ENCODE measurements around the gene RFC5. TPM values are rescaled to one million over a fixed set of nuclear protein-coding genes. Genes with fewer than 3 reads are reported as not detected.

RFC5 gene
- total RNA-seq, 6 donors from 2014 or later: 5.0 to 10.5 (median 7.1) TPM

- Histone ChIP-seq H3K27me3 (no peaks in the 10 kb centered on the region), H3K4me1 (no peaks in the 10 kb centered on the region), H3K36me3 (peaks cover 16 to 90% (median 55%) of the 10 kb centered on the region in 4 donors), H3K4me3 (no peak overlapping the region), H3K9me3 (no peaks in the 10 kb centered on the region), H3K27ac (no peak overlapping the region)
- DNase-seq (no peak), ATAC-seq (ENCODE audit: low FRiP score in 2 of 2) (no peak)
- TF ChIP-seq, protein P1, sequence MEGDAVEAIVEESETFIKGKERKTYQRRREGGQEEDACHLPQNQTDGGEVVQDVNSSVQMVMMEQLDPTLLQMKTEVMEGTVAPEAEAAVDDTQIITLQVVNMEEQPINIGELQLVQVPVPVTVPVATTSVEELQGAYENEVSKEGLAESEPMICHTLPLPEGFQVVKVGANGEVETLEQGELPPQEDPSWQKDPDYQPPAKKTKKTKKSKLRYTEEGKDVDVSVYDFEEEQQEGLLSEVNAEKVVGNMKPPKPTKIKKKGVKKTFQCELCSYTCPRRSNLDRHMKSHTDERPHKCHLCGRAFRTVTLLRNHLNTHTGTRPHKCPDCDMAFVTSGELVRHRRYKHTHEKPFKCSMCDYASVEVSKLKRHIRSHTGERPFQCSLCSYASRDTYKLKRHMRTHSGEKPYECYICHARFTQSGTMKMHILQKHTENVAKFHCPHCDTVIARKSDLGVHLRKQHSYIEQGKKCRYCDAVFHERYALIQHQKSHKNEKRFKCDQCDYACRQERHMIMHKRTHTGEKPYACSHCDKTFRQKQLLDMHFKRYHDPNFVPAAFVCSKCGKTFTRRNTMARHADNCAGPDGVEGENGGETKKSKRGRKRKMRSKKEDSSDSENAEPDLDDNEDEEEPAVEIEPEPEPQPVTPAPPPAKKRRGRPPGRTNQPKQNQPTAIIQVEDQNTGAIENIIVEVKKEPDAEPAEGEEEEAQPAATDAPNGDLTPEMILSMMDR (IDR thresholded peaks at IDR 0.05): no peak
- no peak for TF ChIP-seq POLR2AphosphoS5 (IDR thresholded peaks at IDR 0.05)
- no peak for TF ChIP-seq POLR2A (IDR thresholded peaks at IDR 0.05)
- TF ChIP-seq EP300 (IDR thresholded peaks at IDR 0.05): no peak
- 95% methylated on average over 5 of the region's 5 CpGs for WGBS, 2 donors
Observed at GRCh38 chr12:118029166-118029565, 12.7 kb downstream of the RFC5 start.

- Histone ChIP-seq H3K9me3 (no peaks in the 10 kb centered on the region), H3K4me1 (peaks cover 0 to 8% (median 0%) of the 10 kb centered on the region in 4 donors), H3K4me3 (no peak overlapping the region), H3K27ac (no peak overlapping the region), H3K27me3 (no peaks in the 10 kb centered on the region), H3K36me3 (peaks cover 26 to 94% (median 59%) of the 10 kb centered on the region in 4 donors)
- TF ChIP-seq EP300 (IDR thresholded peaks at IDR 0.05) (no peak), POLR2A (IDR thresholded peaks at IDR 0.05) (no peak), POLR2AphosphoS5 (IDR thresholded peaks at IDR 0.05) (no peak)
- TF ChIP-seq, protein P1 (IDR thresholded peaks at IDR 0.05): no peak
- 91 to 94% methylated on average over 7 of the region's 7 CpGs for WGBS, 2 donors
- no peak for DNase-seq
- ATAC-seq (ENCODE audit: low FRiP score in 2 of 2): no peak
Observed at GRCh38 chr12:118032188-118032587, 15.7 kb downstream of the RFC5 start.

- Histone ChIP-seq H3K27me3 (no peaks in the 10 kb centered on the region), H3K9me3 (no peaks in the 10 kb centered on the region), H3K4me3 (no peak overlapping the region), H3K27ac (no peak overlapping the region), H3K4me1 (peaks cover 0 to 8% (median 0%) of the 10 kb centered on the region in 4 donors), H3K36me3 (peaks cover 29 to 95% (median 64%) of the 10 kb centered on the region in 4 donors)
- TF ChIP-seq POLR2AphosphoS5 (IDR thresholded peaks at IDR 0.05) (no peak), POLR2A (IDR thresholded peaks at IDR 0.05) (no peak)
- TF ChIP-seq, protein P1 (IDR thresholded peaks at IDR 0.05): no peak
- DNase-seq: no peak
- ATAC-seq (ENCODE audit: low FRiP score in 2 of 2): no peak
- WGBS, 2 donors: 74 to 88% methylated on average over 5 of the region's 5 CpGs
Observed at GRCh38 chr12:118033323-118033722, 16.8 kb downstream of the RFC5 start.

- Histone ChIP-seq H3K27ac (peak overlapping the region in 1 of 4 donors; percentile 10), H3K4me3 (no peak overlapping the region), H3K36me3 (peaks cover 29 to 95% (median 68%) of the 10 kb centered on the region in 4 donors), H3K27me3 (no peaks in the 10 kb centered on the region), H3K9me3 (no peaks in the 10 kb centered on the region), H3K4me1 (peaks cover 0 to 8% (median 0%) of the 10 kb centered on the region in 4 donors)
- no peak for TF ChIP-seq POLR2A (IDR thresholded peaks at IDR 0.05)
- no peak for TF ChIP-seq POLR2AphosphoS5 (IDR thresholded peaks at IDR 0.05)
- 80 to 88% methylated on average over 5 of the region's 5 CpGs for WGBS, 2 donors
- no peak for DNase-seq
- no peak for ATAC-seq (ENCODE audit: low FRiP score in 2 of 2)
Observed at GRCh38 chr12:118033902-118034301, 17.4 kb downstream of the RFC5 start.

DNA sequence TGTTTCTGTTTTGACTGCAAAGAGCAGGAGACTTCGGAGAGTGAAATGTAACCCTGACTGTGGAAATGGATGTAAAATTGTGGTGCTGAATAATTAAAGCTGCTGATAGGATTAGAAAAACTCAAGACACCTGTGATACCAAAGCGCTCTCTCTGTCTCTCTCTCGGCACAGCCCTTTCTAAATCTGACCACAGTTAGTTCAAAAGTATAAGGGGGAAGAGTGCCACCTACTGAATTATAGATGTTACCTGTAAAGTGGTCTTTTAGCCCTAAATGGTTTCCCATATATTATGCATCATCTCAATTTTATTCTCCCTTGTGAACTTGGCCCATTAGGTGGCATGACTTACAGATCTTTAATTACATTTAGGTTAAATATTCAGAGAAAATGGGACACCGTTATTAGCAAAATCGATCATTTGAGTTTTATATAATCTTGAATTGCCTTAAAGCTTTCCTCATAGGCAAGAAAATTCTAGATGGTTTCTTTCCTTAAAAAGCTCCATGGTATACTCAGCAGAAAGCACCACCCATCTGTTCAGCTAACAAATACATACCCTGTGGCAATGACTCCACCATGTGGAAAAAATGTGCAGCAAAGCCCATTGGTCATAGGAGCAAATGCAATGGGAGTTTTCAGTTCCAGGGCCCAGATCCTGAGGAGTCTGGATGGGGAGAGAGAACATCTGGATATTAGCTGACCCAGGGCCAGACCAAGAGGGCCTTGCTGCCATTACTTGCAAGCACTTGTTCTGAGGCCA lies 18.1 kb downstream of the RFC5 start:
- peak overlapping the region in 1 of 4 donors; percentile 10 for H3K27ac ChIP-seq
- 93 to 94% methylated on average over 5 of the region's 5 CpGs for WGBS, 2 donors
- TF ChIP-seq, protein P1 (IDR thresholded peaks at IDR 0.05): peak in 1 of 6 experiments; percentile 7
- no peak for TF ChIP-seq POLR2AphosphoS5 (IDR thresholded peaks at IDR 0.05)
- H3K36me3 ChIP-seq: peaks cover 29 to 98% (median 69%) of the 10 kb centered on the region in 4 donors
- DNase-seq (no peak), ATAC-seq (ENCODE audit: low FRiP score in 2 of 2) (peak in 1 of 2 donors; percentile 38)
- H3K9me3 ChIP-seq: no peaks in the 10 kb centered on the region
- H3K4me1 ChIP-seq: peaks cover 0 to 8% (median 0%) of the 10 kb centered on the region in 4 donors
- H3K27me3 ChIP-seq: no peaks in the 10 kb centered on the region
- H3K4me3 ChIP-seq: no peak overlapping the region

All from upper lobe of left lung (tissue), 6 donors.